ENCODE data around the gene HEATR9. TPM values are rescaled to one million over a fixed set of nuclear protein-coding genes. Genes with fewer than 3 reads are reported as not detected.

The HEATR9 gene, protein sequence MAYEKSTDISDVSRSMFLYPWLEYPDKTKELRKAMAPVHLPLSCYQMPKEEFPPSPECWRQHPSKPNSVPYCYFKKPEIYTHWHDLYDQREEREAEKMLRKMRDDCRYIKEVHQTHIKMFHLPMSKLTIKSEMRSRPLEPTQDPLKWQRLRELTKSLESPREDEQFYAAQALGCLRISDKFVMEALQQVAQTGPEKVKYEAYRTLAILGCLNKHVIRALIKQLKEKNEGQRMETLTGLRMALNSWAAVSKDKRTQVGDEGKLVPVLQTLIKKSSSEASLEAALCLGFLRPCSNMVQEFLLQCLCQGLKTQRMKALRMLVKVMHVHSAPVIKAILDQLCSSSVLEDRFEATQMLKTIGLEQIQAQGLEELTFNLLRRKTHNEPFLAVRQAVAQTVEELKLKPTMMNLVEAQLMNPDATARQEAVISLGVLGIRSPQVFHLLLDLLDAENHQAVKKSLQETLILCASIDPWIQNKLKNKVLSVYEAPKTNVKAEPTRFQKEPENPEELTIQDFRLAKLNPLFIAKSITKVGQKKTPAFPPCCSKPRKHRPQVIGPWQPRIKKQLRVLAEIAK
- not detected in 2 replicates for total RNA-seq

DNA sequence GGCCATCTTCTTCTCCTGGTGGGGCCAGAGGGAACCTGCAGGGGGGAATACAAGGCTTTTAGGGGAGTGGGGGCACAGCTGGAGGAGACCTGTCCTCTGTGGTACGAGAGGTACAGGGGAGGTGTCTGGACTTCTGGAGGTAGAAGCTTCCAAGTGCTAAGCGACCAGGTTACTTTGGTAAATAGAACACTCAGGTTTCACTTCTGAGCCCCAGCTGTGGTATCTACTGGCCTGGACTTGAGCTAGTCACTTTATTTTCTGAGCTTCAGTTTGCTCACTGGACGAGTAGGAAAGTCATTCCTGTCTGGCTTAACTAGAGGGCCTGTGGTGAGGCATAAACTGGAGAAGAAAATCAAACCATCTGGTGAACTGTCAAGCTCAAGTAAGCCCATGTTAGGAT is at the start of gene HEATR9:
TSS of gene HEATR9 (minus strand) at position 155 of the 400 bp plus-strand sequence. CDS start at position 6, 149 bp downstream.
- no peak within 1 kb of the TSS for H3K4me3 ChIP-seq (ENCODE audit: low read depth, low read length)
- no peak for DNase-seq (ENCODE audit: low read depth)

DNA sequence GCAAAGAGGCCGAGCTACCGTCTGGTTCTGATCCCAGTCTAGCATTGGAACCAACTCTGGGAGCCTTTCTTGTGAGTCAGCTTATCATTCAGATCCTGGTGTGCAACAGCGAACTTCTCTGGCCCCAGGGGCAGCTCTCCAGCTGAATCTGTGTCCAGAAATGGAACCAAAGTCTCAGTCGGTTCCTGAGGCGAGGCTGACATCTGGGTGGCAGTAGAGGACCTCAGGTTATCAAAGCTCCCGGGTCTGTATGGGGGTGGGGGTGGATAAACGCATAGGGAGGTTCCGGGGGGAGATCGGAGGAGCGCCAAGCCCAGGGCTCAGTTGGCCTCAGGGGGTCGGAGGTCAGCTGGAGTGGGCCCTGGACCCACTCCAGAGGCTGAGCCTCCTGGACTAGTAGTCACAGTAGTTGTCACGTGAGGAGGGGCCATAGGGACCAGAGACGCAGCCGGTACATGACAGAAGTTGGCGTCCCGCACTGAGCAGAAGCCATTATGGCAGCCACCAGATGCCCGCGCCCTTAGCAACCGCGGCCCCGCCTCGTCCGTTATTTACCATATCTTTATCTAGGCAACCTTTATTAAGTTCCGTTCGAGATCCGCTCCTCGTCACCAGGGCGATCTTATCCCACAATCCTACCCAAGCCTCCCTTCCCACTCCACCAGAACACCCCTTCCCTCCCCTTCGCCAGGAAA is 49.0 kb upstream of the HEATR9 start:
- TF ChIP-seq, protein P1, sequence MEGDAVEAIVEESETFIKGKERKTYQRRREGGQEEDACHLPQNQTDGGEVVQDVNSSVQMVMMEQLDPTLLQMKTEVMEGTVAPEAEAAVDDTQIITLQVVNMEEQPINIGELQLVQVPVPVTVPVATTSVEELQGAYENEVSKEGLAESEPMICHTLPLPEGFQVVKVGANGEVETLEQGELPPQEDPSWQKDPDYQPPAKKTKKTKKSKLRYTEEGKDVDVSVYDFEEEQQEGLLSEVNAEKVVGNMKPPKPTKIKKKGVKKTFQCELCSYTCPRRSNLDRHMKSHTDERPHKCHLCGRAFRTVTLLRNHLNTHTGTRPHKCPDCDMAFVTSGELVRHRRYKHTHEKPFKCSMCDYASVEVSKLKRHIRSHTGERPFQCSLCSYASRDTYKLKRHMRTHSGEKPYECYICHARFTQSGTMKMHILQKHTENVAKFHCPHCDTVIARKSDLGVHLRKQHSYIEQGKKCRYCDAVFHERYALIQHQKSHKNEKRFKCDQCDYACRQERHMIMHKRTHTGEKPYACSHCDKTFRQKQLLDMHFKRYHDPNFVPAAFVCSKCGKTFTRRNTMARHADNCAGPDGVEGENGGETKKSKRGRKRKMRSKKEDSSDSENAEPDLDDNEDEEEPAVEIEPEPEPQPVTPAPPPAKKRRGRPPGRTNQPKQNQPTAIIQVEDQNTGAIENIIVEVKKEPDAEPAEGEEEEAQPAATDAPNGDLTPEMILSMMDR (conservative IDR thresholded peaks at IDR 0.05; ENCODE audit: low read depth, low read length) = no peak
- H3K4me3 ChIP-seq (ENCODE audit: low read depth, low read length) = no peak overlapping the region

More for the DNA sequence above, at the start of gene HEATR9:
- TF ChIP-seq, protein P1 (conservative IDR thresholded peaks at IDR 0.05; ENCODE audit: low read depth, low read length) = no peak

DNA sequence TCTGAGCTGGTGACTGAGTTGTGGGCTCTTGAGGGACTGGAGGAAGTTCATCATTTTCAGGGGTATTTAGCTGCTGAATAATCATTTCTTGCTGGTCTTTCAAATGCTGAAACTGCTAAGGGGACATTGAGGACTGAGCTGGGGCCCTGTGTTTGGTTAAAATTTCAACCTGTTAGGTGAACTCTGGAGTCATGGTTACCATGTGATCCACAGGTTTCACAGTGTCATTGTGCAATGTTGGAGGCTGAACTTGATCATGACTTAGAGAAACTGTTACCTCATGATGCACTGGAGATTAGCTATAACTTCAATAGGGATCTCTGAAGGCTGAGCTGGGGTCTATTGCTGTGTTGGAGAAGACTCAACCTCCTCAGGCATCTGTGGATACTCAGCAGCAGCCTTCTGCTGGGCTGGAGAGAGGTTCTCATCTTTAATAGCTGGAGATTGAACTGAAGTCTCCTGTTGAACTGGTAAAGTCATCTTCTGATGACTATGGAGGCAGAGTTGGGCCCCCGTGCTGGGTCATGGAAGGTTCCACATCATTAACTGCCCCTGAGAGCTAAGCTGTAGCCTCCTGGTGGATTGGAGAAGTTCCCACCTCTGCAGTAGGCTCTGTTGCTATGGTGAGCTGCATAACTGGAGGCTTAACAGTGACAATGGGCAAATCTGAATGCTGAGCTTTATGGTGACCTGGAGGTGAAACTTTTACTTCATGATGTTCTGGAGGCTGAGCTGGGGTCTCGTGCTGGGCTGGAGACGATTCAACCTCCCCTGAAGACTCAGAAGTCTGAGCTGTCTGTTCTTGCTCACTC is 46.7 kb upstream of the HEATR9 start:
- no peak for DNase-seq (ENCODE audit: low read depth)
- TF ChIP-seq, protein P1 (conservative IDR thresholded peaks at IDR 0.05; ENCODE audit: low read depth, low read length) = no peak
- H3K4me3 ChIP-seq (ENCODE audit: low read depth, low read length) = no peak overlapping the region

More for the DNA sequence above, 49.0 kb upstream of the HEATR9 start:
- DNase-seq (ENCODE audit: low read depth) = no peak

DNA sequence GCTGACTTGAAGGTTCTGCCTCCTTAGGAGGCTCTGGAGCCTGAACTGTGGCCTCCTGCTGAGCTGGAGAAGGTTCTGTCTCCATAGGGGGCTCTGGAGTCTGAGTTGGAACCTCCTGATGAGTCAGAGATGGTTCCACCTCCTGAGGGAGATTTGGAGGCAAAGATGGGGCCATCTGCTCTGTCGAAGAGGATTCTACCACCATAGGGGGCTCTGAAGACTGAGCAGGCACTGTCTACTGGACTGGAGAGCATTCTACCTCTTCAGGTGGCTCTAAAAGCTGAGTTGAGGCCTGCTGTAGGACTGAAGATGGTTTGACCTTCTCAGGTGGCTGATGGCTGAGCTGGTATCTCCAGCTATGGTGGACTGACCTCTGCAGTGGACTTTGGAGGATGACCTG is 45.7 kb upstream of the HEATR9 start:
- H3K4me3 ChIP-seq (ENCODE audit: low read depth, low read length) = no peak overlapping the region
- no peak for DNase-seq (ENCODE audit: low read depth)
- TF ChIP-seq, protein P1 (conservative IDR thresholded peaks at IDR 0.05; ENCODE audit: low read depth, low read length) = no peak

DNA sequence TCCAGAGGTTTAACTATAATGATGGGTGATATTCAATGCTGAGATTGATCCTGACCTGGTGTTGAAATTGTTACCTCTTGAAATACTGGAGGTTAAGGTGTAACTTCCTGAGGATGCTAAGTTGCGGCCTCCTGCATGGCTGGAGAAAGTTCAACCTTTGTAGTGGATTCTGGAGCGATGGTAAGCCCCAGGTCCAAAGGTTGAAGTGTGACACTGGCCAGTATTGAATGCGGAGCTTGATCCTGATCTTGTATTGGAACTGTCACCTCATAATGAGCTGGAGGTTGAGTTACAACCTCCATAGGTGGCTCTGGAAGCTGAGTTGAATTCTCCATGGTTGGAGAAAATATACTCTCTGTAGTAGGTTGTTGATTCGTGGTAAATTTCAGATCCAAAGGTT is 44.9 kb upstream of the HEATR9 start:
- DNase-seq (ENCODE audit: low read depth) = no peak
- H3K4me3 ChIP-seq (ENCODE audit: low read depth, low read length) = no peak overlapping the region
- TF ChIP-seq, protein P1 (conservative IDR thresholded peaks at IDR 0.05; ENCODE audit: low read depth, low read length) = no peak

DNA sequence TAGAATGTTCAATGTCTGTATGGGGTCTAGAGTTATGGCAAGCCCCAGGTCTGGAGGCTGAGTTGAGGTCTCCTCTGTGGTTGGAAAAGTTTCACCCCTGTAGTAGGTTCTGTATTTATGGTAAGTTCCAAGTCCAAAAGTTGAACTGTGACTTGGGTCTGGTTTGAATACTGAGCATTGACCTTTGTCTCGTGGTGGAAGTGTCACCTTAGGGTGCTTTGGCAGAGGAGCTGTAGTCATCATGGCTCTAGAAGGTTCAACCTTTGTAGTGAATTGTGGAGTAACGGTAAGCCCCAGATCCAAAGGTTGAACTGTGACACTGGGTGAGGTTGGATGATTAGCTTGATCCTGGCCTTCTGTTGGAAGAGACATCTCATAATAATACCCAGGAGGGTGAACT is 44.3 kb upstream of the HEATR9 start:
- no peak for DNase-seq (ENCODE audit: low read depth)
- TF ChIP-seq, protein P1 (conservative IDR thresholded peaks at IDR 0.05; ENCODE audit: low read depth, low read length) = no peak
- H3K4me3 ChIP-seq (ENCODE audit: low read depth, low read length) = no peak overlapping the region
